NCI-H1930 (cell line): ENCODE measurements around the gene APBB1IP.
"Not testable (repeated sequence)": the region's sequence is repeated elsewhere in the genome, so short reads cannot be mapped to it uniquely, and the experiment has no call there.

Experiments used
- DNase-seq, 2 experiments: peaks; one replicate each; lab custom pipeline; 2025; lab: John Stamatoyannopoulos, UW

The APBB1IP gene

DNA sequence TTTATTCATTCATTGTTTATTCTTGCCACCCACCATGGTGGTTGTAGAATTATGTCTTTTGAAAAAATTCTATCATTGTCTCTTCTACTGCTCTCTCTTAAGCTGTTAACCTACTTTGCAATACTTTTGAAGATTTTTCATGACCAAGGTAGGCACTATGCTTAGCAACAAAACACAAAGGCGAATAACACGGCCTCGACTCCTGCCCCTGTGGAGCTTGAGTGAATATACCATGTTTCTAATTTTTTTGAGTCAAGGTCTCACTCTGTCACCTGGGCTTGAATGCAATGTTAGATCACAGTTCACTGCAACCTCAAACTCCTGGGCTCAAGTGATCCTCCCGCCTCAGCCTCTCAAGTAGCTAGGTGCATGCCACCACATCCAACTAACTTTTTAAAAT is 39.4 kb downstream of the APBB1IP start:
- DNase-seq, result no peak

DNA sequence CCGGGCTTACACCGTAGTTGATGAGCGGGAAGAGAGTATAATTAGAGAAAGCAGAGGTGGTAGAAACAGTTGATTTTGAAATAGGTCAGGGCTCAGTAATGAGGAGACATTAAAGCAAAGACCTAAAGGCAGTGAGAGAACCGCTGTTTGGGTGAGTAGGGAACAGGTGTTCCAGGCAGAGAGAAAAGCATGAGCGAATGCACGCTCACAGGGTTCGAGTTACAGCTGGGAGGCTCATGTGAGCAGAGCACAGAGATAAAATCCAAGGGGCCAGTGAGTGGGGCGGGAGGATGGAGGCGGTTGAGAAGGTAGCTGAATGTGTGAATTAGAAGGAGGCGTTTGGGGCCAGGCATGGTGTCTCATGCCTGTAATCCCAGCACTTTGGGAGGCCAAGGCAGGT is 39.9 kb downstream of the APBB1IP start:
- DNase-seq, result no peak

DNA sequence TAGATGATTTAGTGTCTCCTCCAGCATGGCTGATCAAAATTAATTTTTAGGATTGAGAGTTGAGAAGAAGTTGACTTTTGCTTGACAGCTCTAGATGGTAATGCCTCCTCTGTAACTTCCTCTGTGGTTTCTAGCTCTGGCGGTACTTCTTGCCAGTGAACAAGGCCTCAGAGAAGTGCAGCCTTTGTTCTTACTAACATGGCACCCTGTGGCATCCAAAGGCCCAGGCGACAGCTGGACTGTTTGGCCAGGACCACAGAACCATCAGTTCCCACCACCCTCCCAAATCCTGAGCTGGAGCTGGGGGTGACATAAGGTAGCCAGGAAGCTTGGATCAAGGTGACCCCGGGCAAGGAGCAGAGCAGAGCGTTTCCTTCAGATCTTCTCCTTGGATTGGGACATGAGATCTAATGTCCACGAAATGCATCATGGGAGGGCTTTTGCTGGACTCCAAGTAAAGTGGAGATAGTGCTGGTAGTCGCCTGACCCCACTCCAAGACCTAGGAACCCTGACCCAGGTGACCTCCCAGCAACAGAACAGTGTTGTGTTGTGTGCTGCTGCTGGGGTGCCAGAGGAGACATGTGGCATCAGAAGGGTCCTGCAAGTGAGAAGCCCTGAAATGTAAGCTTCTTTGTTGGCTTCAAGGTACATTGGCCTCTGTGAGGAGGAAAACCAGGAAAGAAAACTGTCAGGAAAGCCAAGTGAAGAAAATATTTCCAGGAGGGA is 41.8 kb downstream of the APBB1IP start:
- DNase-seq, result no peak

DNA sequence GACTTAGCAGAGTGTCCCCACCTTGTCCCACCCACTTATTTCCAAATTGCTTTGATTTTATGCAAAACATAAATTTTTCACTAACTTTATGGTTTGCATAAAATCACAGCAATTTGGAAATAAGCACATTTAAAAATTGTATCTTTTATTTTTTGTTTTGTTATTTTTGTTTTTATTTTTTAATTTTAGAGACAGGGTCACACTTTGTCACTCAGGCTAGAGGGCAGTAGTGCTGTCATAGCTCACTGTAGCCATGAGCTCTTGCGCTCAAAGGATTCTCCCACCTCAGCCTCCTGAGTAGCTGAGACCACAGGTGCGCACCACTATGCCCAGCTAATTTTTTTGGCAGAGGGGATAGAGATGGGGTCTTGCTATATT is 43.2 kb downstream of the APBB1IP start:
- DNase-seq, result no peak

DNA sequence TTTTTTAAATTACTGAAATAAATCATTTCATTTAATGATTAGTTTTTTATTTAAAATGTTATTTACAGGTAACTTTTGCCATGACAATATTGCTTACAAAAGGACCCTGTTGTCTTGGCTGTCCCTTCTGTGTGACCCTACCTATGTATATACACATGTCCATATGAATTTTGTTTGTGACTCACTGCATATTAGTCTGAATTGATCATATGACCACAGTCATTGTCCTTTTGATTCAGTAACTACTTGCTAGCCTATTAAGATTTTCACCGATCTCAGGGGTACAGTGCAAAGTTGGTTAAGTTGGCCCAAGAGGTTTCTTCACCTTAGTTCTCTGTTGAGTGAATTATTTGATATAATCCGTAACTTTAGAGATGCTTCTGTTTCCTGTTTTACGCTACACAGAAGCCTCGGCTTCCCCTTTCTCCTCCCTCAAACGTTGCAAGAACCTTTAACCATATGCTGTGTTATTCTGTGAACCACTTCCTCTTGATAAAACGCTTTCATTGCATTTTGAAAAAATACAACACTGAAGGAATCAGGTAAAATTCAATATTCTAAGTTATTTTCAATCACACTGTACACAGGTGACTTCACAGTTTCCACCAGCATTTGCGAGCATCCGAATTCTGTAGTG is 43.9 kb downstream of the APBB1IP start:
- no peak for DNase-seq

DNA sequence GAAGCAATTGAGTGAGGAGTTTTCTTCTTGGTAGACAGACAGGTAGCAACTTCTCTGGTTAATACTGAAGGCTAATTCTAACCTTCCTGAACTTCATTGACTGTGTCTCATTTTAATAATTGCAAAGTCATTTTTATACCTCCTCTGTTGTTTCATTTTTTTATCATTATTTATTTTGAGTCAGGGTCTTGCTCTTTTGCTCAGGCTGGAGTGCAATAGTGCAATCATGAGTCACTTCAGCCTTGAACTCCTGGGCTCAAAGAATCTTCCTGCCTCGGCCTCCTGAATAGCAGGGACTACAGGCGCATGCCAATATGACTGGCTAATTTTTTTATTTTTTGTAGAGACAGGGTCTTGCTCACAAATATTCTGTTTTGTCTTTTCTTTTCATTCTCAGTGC is 45.4 kb downstream of the APBB1IP start:
- no peak for DNase-seq

DNA sequence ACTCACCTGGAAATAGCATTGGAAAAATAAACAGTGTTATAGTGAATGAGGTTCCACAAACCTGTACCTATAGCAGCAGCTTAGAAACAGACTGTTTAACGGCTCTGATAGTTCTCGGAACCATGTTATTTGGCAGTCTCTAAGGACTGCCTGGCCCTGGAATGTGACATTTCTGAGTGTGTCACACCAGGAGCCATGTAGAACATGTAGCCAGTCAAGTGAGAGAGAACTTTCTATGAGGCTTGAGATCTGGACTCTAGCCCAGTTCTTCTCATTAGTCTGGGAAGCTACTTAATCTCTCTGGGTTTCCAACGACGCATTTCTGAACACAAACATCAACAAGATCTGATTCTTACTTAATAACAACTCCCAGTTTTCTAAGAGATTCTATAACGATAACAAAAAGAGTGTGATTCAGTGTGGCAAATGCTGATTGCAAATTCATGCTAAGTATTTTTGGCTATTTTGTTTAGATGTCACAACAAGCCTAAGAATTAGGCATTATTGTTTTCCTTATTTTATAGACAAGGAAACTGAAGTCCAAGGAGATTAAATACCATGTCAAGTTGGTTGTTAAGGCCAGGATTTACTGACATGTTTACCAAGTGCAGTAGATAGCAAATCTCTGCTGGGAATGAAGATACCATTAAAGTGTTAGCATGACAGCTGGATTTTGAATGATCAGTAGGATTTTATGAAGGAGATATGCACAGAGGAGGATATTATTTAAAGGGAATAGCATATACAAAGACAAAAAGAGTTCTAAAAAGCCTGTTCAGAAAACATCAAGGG is 47.2 kb downstream of the APBB1IP start:
- no peak for DNase-seq

DNA sequence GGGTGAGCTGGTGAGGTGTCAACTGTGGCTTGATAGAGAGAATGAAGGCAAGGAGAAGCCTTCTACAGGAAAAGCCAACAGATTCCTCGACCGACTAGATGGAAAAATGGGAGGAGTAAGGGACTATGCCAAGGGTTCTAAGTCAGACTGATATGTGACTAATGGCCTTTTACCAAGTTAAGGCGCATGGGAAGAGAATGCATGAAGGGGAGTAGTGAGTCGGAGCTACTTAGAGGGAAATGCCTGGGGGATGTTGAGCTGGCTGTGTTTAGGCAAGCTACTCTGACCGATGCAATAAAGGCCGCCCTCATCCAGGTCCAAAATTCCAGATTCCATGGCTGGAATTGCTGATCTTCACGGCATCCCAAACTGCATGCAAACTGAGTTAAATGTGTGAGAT is 48.2 kb downstream of the APBB1IP start:
- no peak for DNase-seq

DNA sequence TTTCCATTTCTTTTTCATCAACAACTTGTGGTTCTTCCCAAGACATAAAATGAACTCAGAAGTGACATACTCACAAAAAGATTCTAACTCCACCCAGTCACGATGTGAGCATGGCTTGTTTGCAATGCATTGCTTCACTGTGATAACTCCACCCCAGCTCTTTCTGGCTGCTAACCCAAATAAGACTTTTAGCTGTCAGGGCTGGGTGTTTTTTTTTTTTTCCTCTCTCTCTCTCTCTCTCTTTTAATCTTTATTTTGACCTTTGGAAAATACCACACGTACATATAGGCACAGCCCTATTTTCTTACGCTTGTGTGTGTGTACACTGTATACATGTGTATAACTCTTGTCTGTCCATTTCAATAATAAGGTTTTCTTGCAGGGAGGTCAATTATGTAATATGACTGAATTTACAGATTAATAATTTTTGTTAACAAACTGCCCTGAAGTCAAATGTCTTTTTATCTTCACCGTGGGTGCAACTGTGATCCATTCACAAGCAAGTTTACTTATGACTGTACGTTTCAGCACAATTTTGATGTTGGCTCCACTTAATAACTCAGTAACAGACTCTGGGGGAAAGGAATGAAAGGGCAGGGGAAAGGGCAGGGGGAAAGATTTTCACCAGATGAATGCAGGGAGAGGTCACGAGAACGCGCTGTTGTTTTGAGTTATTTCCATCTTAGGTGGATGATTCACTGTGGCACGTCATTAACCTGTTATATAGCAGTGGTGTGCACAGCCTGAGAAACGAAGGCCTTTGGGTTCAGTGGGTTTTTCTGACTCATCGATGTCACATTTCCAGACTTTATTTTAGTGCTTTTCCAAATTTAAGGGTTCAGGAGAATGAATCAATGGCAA is 49.1 kb downstream of the APBB1IP start:
- no peak for DNase-seq

DNA sequence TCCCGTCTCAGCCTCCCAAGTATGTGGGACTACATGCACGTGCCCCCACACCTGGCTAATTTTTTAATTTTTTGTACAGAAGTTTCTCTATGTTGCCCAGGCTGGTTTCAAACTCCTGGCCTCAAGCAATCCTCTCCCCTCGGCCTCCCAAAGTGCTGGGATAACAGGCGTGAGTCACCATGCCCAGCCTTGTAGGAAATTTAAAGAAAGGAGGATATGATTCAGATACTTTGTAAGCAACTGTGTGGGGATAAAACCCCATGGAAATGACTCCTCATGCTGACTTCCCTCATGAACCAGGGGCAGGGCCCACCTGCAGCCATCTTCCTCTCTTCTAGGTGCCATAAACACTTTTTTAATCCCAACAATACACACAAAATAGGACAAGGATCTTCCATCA is 50.2 kb downstream of the APBB1IP start:
- no peak for DNase-seq

DNA sequence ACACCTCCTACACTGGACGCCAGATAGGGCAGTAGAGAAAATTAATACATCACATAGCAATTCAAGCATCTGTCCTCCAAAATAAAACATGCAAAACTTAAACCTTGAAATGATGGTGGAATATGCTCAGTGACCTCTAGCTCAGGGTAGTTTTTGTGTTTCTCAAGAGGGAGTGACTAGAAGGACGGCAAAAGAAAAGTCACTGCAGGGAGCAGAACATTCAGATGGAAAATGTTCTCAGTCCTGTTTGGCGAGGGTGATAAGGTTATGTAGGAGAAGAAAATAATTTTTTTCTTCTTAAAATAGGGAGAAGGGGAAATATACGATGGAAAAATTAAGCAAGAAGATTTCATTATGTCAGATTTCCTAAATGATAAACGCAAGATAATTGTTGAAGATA is 50.9 kb downstream of the APBB1IP start:
- DNase-seq, result no peak

DNA sequence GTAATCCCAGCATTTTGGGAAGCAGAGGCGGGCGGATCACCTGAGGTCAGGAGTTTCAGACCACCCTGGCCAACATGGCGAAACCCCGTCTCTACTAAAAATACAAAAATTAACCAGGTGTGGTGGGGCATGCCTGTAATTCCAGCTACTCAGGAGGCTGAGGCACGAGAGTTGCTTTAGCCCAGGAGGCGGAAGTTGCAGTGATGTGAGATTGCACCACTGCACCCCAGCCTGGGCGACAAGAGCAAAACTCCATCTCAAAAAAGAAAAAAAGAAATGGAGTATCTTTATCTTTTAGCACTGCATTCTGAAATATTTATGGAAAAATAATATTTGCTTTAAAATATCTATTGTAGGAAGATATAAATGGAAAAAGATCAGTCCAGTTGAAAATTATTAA is 52.2 kb downstream of the APBB1IP start:
- not testable (repeated sequence) for DNase-seq

DNA sequence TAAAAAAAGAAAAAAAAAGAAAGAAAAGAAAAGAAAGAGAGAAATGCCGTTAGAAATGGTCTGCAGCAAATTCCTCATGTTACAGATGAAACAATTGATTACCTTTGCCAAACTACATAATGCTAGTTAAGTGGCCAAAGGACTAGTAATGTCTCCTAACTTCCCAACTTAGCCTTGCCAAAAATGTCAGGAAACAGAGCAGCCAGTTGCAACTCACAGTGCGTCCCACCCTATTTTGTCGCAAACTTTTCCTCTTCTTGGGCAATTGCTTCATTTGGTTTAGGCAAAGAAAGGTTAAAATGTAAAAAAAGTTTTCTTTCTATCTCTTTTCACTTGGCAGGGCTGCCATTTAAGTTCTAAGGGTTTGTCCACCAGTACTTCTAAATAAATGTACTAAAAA is 53.1 kb downstream of the APBB1IP start:
- DNase-seq, result no peak

DNA sequence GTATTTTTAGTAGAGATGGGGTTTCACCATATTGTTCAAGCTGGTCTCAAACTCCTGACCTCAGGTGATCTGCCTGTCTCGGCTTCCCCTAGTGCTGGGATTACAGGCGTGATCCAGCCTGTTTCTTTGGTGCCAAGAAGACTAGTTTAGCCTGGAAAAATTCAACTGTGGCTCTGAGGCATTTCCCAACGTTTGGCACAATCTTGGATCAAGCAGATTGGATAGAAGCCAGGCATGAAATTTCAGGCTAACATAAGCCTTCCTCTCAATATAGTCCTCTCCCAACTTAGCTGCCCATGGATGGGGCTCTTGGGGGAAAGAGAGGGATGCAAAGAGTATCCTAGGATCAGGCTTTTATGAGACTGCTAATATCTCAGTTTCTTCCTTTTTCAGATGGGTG is 53.8 kb downstream of the APBB1IP start:
- no peak for DNase-seq

DNA sequence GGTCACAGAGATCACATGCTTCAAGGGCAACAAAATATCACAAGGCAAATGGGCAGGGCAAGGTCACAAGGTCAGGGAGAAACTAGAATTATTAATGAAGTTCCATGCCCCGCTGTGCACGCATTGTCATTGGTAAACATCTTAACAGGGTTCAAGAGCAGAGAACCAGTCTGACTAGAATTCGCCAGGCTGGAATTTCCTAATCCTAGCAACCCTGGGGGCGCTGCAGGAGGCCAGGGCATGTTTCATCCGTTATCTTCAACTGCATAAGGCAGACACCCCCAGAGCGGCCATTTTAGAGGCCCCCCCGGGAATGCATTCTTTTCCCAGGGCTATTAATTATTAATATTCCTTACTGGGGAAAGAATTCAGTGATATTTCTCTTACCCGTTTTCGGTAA is 54.6 kb downstream of the APBB1IP start:
- DNase-seq, result not testable (repeated sequence)

DNA sequence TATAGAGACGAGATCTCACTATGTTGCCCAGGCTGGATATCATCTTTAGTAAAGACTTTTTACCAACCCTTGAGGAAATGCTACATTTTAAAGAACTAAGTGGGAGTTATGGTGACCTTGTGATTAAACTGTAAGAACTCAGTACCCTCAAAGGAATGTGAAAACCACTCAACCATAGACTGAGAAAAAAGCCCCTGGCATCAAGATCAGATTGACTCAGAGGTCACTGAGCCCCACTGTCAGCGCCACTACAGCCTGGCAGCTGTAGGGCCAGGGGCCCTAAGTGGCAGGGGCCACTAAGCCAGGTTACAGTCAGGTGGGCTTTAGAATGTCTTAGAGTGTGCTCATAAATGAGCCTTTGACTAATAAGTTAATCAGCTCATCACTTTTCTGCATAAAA is 55.9 kb downstream of the APBB1IP start:
- DNase-seq, result no peak

DNA sequence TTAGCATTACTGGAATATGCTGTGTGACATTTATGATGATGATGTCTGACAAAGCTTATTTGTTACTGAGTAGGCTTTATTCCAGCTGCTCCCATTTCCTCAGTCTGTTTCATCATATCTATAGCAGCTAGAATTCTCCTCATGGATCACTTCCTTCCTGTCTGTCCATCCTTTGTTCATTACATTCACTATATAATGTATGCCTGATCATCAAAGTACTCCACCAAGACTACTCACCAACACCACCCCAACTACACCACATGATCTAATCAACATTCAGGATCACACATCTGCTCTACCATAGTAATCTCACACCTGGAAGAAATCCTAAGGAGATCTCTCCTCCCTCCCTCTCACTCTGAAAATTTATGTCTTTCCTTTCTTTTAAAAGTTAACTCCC is 61.3 kb downstream of the APBB1IP start:
- no peak for DNase-seq

DNA sequence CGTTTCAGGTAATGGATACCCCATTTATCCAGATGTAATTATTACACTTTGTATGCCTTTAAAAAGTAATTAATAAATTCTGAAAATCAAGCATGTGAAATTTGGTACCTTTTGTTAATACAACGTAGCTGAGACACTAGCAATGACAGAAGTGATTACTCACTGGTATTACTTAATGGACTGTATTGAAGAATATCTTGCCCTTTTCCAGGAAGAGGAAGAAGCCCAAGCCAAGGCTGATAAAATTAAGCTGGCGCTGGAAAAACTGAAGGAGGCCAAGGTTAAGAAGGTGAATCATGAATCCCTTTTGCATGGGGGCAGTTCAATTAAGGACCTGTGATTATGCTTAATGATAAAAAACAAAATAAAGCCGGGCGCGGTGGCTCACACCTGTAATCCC is 64.8 kb downstream of the APBB1IP start:
- no peak for DNase-seq

DNA sequence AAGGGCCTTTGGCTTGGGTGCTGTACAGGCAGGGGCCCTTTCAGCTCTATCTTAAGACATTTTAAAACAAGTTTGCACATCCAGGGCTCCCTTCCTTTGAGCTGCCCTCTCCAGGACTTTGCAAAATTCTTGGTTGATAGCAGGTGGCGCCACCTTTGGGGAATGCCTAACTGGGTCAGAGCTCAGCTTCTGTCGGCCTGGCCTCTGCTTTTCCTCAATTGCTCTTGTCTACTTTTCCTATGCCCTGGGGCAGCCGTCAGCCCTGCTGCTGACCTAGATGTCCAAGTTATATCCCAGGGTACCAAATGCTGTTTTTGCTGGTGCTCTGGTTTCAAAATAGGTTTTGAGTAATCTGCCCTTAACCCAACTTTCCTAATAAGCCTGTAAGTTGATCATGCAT is 65.8 kb downstream of the APBB1IP start:
- no peak for DNase-seq

DNA sequence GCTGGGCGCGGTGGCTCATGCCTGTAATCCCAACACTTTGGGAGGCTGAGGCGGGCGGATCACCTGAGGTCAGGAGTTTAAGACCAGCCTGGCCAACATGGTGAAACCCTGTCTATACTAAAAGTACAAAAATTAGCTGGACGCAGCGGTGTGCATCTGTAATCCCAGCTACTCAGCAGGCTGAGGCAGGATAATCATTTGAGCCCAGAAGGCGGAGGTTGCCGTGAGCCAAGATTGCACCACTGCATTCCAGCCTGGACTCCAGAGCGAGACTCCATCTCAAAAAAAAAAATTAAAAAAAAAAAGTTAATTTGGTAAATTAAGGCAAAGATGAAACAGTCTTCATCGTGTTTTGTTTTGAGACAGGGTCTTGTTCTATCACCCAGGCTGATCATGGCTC is 66.3 kb downstream of the APBB1IP start:
- DNase-seq, result not testable (repeated sequence)

DNA sequence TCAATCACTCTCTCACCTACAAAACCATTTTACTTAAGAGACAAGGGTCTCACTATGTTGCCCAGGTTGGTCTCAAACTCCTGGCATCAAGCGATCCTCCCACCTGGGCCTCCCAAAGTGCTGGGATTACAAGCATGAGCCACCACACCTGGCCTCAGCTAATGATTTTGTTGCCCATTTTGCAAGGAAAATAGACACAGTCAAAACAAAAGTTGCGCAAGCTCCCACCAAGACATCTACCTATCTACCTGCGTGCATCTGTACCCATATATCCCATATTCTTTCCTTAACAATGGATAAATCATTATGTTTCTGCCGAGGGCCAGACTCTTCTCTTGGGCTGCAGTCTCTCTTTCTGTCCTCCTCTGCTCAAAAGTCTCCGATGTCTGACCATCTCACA is 67.3 kb downstream of the APBB1IP start:
- no peak for DNase-seq

DNA sequence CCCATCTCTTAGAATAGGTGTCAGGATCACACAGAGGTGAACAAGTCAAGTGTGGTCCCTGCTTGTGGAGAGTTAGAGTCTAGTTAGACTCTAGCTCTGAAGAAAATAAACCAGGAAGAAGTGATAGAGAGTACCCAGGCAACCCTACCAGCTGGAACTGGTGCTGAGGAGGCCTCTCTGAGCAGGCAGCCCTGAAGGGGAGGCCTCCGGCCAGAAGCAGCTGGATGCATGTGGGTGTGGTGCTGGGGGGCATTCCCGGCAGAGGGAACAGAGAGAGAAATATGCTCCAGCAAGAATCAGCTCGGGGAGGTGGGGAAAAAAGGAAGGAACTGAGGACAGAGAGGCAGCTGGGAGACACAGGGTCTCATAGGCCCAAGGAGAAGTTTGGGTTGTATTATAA is 68.6 kb downstream of the APBB1IP start:
- DNase-seq, result no peak
